Suprapubic skin (tissue), 4 donors: Measurements from ENCODE around the gene SURF4.

Experiments used
- CTCF ChIP-seq, 2 donors: fragments of 200-600 bp in 1 of 2; fragments of 450-650 bp in 1 of 2; sonication (generic) in 1 of 2; IDR thresholded peaks; one replicate each; pipeline ENCODE4 v1.5.1; 2016 to 2019; ENCODE audit warnings: antibody characterized with exemption in 2 of 2, mild to moderate bottlenecking in 1 of 2, moderate library complexity in 1 of 2
- EP300 ChIP-seq: sonication (generic); formaldehyde crosslinking; IDR thresholded peaks from one replicate; pipeline ENCODE4 v1.6.1; 2017; ENCODE audit warnings: antibody characterized with exemption
- POLR2A ChIP-seq, 2 donors: fragments of 450-650 bp; IDR thresholded peaks; one replicate each; pipeline ENCODE4 v1.6.1; 2017; ENCODE audit warnings: antibody characterized with exemption in 2 of 2, mild to moderate bottlenecking in 2 of 2, moderate library complexity in 2 of 2
- POLR2AphosphoS5 ChIP-seq, 3 donors: sonication (generic); formaldehyde crosslinking; IDR thresholded peaks; one replicate each; pipeline ENCODE4 v1.6.1; 2017; ENCODE audit warnings: antibody characterized with exemption in 3 of 3

GRCh38 chr9:133390713-133391112, 14.9 kb upstream of the SURF4 start:
- TF ChIP-seq POLR2A (IDR thresholded peaks at IDR 0.05) = no peak
- no peak for TF ChIP-seq POLR2AphosphoS5 (IDR thresholded peaks at IDR 0.05)
- no peak for TF ChIP-seq CTCF (IDR thresholded peaks at IDR 0.05)
- no peak for TF ChIP-seq EP300
